IPS DF 6.9 (cell line): ENCODE measurements around the gene HTRA3.

Experiments used
- DNase-seq: peaks from one replicate; pipeline ENCODE4 v3.0.0-alpha.2; 2013; ENCODE audit warnings: low read depth, low spot score
- H3K27ac ChIP-seq: one replicate; pipeline ENCODE4 v1.5.1; 2013; ENCODE audit warnings: low read length, control low read depth
- H3K27me3 ChIP-seq: 2 replicates; pipeline ENCODE4 v1.6.1; 2013; ENCODE audit warnings: mild to moderate bottlenecking, low read length; ENCODE audit not compliant: control insufficient read depth, insufficient read depth
- H3K36me3 ChIP-seq: 2 replicates; pipeline ENCODE4 v1.6.1; 2013; ENCODE audit warnings: low read length; ENCODE audit not compliant: control insufficient read depth, insufficient read depth
- H3K4me1 ChIP-seq: 2 replicates; pipeline ENCODE4 v1.6.1; 2013; ENCODE audit warnings: low read length; ENCODE audit not compliant: control insufficient read depth, insufficient read depth
- H3K4me3 ChIP-seq: 2 replicates; pipeline ENCODE4 v1.5.1; 2013; ENCODE audit warnings: mild to moderate bottlenecking, low read length
- H3K9me3 ChIP-seq: 2 replicates; pipeline ENCODE4 v1.6.1; 2013; ENCODE audit warnings: low read length, inconsistent platforms; ENCODE audit not compliant: control insufficient read depth, insufficient read depth
- WGBS: extraction: QIAGEN DNeasy Blood & Tissue Kit; methylation state at CpG from one replicate; pipeline ENCODE4 v1.1.7; 2013; ENCODE audit warnings: mixed read lengths, missing lambda C conversion rate; ENCODE audit not compliant: insufficient read length, insufficient coverage; 5-methylcytosine and 5-hydroxymethylcytosine counted together

HTRA3 gene

GRCh38 chr4:8351931-8352367 is 82.4 kb downstream of the HTRA3 start:
- no peaks in the 10 kb centered on the region; the same call in 1 of the 2 replicates for H3K36me3 ChIP-seq
- no peak overlapping the region for H3K4me3 ChIP-seq
- H3K9me3 ChIP-seq = no peaks in the 10 kb centered on the region
- WGBS = no CpG with 5 or more reads among the region's 8 CpGs
- no peak for DNase-seq
- H3K4me1 ChIP-seq = peaks cover 8% of the 10 kb centered on the region
- no peak overlapping the region for H3K27ac ChIP-seq
- peaks cover 5% of the 10 kb centered on the region; the same call in 1 of the 2 replicates for H3K27me3 ChIP-seq

GRCh38 chr4:8352368-8353157 is 83.0 kb downstream of the HTRA3 start:
- DNase-seq = no peak
- Histone ChIP-seq H3K4me1 (peaks cover 9% of the 10 kb centered on the region), H3K27me3 (peaks cover 5% of the 10 kb centered on the region; the same call in 1 of the 2 replicates)

GRCh38 chr4:8353158-8353669 is 83.7 kb downstream of the HTRA3 start:
- no peak for DNase-seq
- Histone ChIP-seq H3K36me3 (no peaks in the 10 kb centered on the region; the same call in 1 of the 2 replicates), H3K4me1 (peaks cover 10% of the 10 kb centered on the region), H3K4me3 (no peak overlapping the region), H3K27ac (no peak overlapping the region), H3K9me3 (no peaks in the 10 kb centered on the region), H3K27me3 (peaks cover 5% of the 10 kb centered on the region; the same call in 1 of the 2 replicates)
- no CpG with 5 or more reads among the region's 9 CpGs for WGBS

More at GRCh38 chr4:8352368-8353157, 83.0 kb downstream of the HTRA3 start:
- Histone ChIP-seq H3K36me3 (no peaks in the 10 kb centered on the region; the same call in 1 of the 2 replicates), H3K9me3 (no peaks in the 10 kb centered on the region), H3K4me3 (no peak overlapping the region), H3K27ac (no peak overlapping the region)
- WGBS = no CpG with 5 or more reads among the region's 20 CpGs

- Histone ChIP-seq H3K27ac (no peak overlapping the region), H3K4me3 (no peak overlapping the region), H3K27me3 (peaks cover 5% of the 10 kb centered on the region; the same call in 1 of the 2 replicates), H3K4me1 (peaks cover 12% of the 10 kb centered on the region), H3K9me3 (no peaks in the 10 kb centered on the region), H3K36me3 (no peaks in the 10 kb centered on the region; the same call in 1 of the 2 replicates)
- no CpG with 5 or more reads among the region's 12 CpGs for WGBS
- no peak for DNase-seq
Observed at GRCh38 chr4:8353912-8354453, 84.4 kb downstream of the HTRA3 start.

GRCh38 chr4:8355306-8355705 is 85.8 kb downstream of the HTRA3 start:
- H3K4me3 ChIP-seq = no peak overlapping the region
- H3K36me3 ChIP-seq = no peaks in the 10 kb centered on the region; the same call in 1 of the 2 replicates
- no CpG with 5 or more reads among the region's 6 CpGs for WGBS
- H3K27me3 ChIP-seq = peaks cover 8% of the 10 kb centered on the region; the same call in 1 of the 2 replicates
- DNase-seq = no peak
- H3K9me3 ChIP-seq = no peaks in the 10 kb centered on the region
- peaks cover 13% of the 10 kb centered on the region for H3K4me1 ChIP-seq
- no peak overlapping the region for H3K27ac ChIP-seq

- peaks cover 13% of the 10 kb centered on the region for H3K4me1 ChIP-seq
- no peaks in the 10 kb centered on the region; the same call in 1 of the 2 replicates for H3K36me3 ChIP-seq
- no peaks in the 10 kb centered on the region for H3K9me3 ChIP-seq
- H3K27ac ChIP-seq = no peak overlapping the region
- WGBS = no CpG with 5 or more reads among the region's 8 CpGs
- H3K4me3 ChIP-seq = no peak overlapping the region
- H3K27me3 ChIP-seq = peaks cover 9% of the 10 kb centered on the region; the same call in 1 of the 2 replicates
- DNase-seq = no peak
Observed at GRCh38 chr4:8355864-8356565, 86.5 kb downstream of the HTRA3 start.
